IMR-90 (cell line): ENCODE results near the gene NEU1. TPM values are rescaled to one million over a fixed set of nuclear protein-coding genes. Genes with fewer than 3 reads are reported as not detected.

Experiments used
- ATAC-seq: fragments of 200-7000 bp; cut with Tn5 transposase; 2 replicates; pipeline ENCODE4 v1.9.1; 2020; ENCODE audit warnings: low read depth, mild to moderate bottlenecking, moderate library complexity
- BruUV-seq: library from RNA; stranded (reverse); fragments of 400-500 nt; replicated peaks from 2 replicates; lab custom pipeline; 2021; lab: Mats Ljungman, UMichigan
- CTCF ChIA-PET: fragments of 300-600 bp; formaldehyde crosslinking; extraction: SDS; loops from one replicate; lab custom pipeline; 2021; ENCODE audit warnings: antibody characterized with exemption; lab: Yijun Ruan, JAX
- POLR2A ChIA-PET: fragments of 300-600 bp; sonication (Branson Sonifier 250); formaldehyde crosslinking; loops from one replicate; lab custom pipeline; 2022; ENCODE audit warnings: antibody characterized with exemption; ENCODE audit not compliant: unreplicated experiment; lab: Charles Lee
- DNase-seq: peaks from one replicate; pipeline ENCODE4 v3.0.0; 2013
- H2AFZ ChIP-seq: replicated peaks from 2 replicates; pipeline ENCODE3; 2013; ENCODE audit warnings: low read length, mild to moderate bottlenecking; ENCODE audit not compliant: poor library complexity
- H2AK5ac ChIP-seq: 2 replicates; pipeline ENCODE4 v1.6.1; 2013; ENCODE audit warnings: low read depth, low read length, inconsistent platforms
- H2AK9ac ChIP-seq: replicated peaks from 2 replicates; pipeline ENCODE3; 2013; ENCODE audit warnings: mild to moderate bottlenecking, low read depth, low read length, moderate library complexity; ENCODE audit not compliant: poor library complexity
- H2BK120ac ChIP-seq: 2 replicates; pipeline ENCODE4 v1.6.1; 2013; ENCODE audit warnings: low read depth, low read length, inconsistent platforms
- H2BK15ac ChIP-seq: 3 replicates; pipeline ENCODE4 v1.6.1; 2013; ENCODE audit warnings: low read depth, low read length, inconsistent platforms
- H2BK20ac ChIP-seq: 2 replicates; pipeline ENCODE4 v1.6.1; 2013; ENCODE audit warnings: low read depth, mild to moderate bottlenecking, inconsistent platforms, low read length, moderate library complexity
- H2BK5ac ChIP-seq: 2 replicates; pipeline ENCODE4 v1.6.1; 2013; ENCODE audit warnings: mild to moderate bottlenecking, low read depth, low read length, inconsistent platforms; ENCODE audit not compliant: poor library complexity, severe bottlenecking
- H3K14ac ChIP-seq: replicated peaks from 2 replicates; pipeline ENCODE4 v1.6.1; 2013; ENCODE audit warnings: low read depth, low read length, inconsistent platforms
- H3K18ac ChIP-seq: 2 replicates; pipeline ENCODE4 v1.6.1; 2013; ENCODE audit warnings: low read depth, low read length, control low read depth
- H3K23ac ChIP-seq: 2 replicates; pipeline ENCODE4 v1.6.1; 2013; ENCODE audit warnings: low read depth, low read length, inconsistent platforms
- H3K27ac ChIP-seq: 2 replicates; pipeline ENCODE4 v1.5.1; 2013; ENCODE audit warnings: mild to moderate bottlenecking, control low read depth, low read length; ENCODE audit not compliant: insufficient read depth
- H3K27me3 ChIP-seq: 2 replicates; pipeline ENCODE4 v1.6.1; 2013; ENCODE audit warnings: low read length; ENCODE audit not compliant: control insufficient read depth, insufficient read depth
- H3K36me3 ChIP-seq: 2 replicates; pipeline ENCODE4 v1.6.1; 2013; ENCODE audit warnings: low read length, mixed read lengths; ENCODE audit not compliant: control insufficient read depth, insufficient read depth
- H3K4ac ChIP-seq: 2 replicates; pipeline ENCODE4 v1.6.1; 2013; ENCODE audit warnings: low read depth, low read length, inconsistent platforms
- H3K4me1 ChIP-seq: 2 replicates; pipeline ENCODE4 v1.6.1; 2013; ENCODE audit warnings: low read length, mixed read lengths; ENCODE audit not compliant: control insufficient read depth, insufficient read depth
- H3K4me2 ChIP-seq: 2 replicates; pipeline ENCODE4 v1.6.1; 2013; ENCODE audit warnings: low read depth, mild to moderate bottlenecking, control low read depth, low read length, moderate library complexity
- H3K4me3 ChIP-seq: 2 replicates; pipeline ENCODE4 v1.5.1; 2013; ENCODE audit warnings: low read depth, mild to moderate bottlenecking, control low read depth, low read length, moderate library complexity; ENCODE audit not compliant: insufficient read depth
- H3K56ac ChIP-seq: 2 replicates; pipeline ENCODE4 v1.6.1; 2013; ENCODE audit warnings: low read length, inconsistent platforms; ENCODE audit not compliant: insufficient read depth; ENCODE audit errors: extremely low read depth
- H3K79me1 ChIP-seq, 2 experiments: 2 replicates each; pipeline ENCODE4 v1.6.1; 2013; ENCODE audit warnings: low read length in 2 of 2, inconsistent platforms in 1 of 2, low read depth in 1 of 2
- H3K9ac ChIP-seq: 2 replicates; pipeline ENCODE4 v1.6.1; 2013; ENCODE audit warnings: low read depth, low read length, control low read depth
- H3K9me1 ChIP-seq: 2 replicates; pipeline ENCODE4 v1.6.1; 2013; ENCODE audit warnings: low read length, inconsistent platforms; ENCODE audit not compliant: insufficient read depth
- H3K9me3 ChIP-seq: 2 replicates; pipeline ENCODE4 v1.6.1; 2013; ENCODE audit warnings: low read length; ENCODE audit not compliant: control insufficient read depth, insufficient read depth
- H4K20me1 ChIP-seq: 2 replicates; pipeline ENCODE4 v1.6.1; 2013; ENCODE audit warnings: low read length, inconsistent platforms; ENCODE audit not compliant: insufficient read depth
- H4K5ac ChIP-seq: 2 replicates; pipeline ENCODE4 v1.6.1; 2013; ENCODE audit warnings: mild to moderate bottlenecking, low read depth, low read length, control low read depth
- H4K8ac ChIP-seq, 2 experiments: 2 replicates each; pipeline ENCODE4 v1.6.1; 2013; ENCODE audit warnings: low read depth in 2 of 2, low read length in 2 of 2, control low read depth in 1 of 2, inconsistent platforms in 1 of 2
- H4K91ac ChIP-seq: 2 replicates; pipeline ENCODE4 v1.6.1; 2013; ENCODE audit warnings: low read depth, low read length, inconsistent platforms; ENCODE audit not compliant: insufficient read depth
- FOS ChIP-seq: fragments of 150-350 bp; IDR thresholded peaks from 2 replicates; pipeline ENCODE4 v1.6.1; 2016; ENCODE audit warnings: low read depth, low read length
- MAZ ChIP-seq: IDR thresholded peaks from 2 replicates; pipeline ENCODE4 v1.6.1; 2012; ENCODE audit warnings: low read depth, mild to moderate bottlenecking, low read length, improper control_type of control experiment, moderate library complexity, borderline replicate concordance
- SMC3 ChIP-seq: fragments of 150-350 bp; IDR thresholded peaks from 2 replicates; pipeline ENCODE4 v1.6.1; 2016; ENCODE audit warnings: low read depth, mild to moderate bottlenecking, antibody characterized with exemption, low read length, moderate library complexity
- WGBS, 2 experiments: methylation state at CpG; one replicate each; pipeline versions ENCODE4 v1.1.5 to v1.1.7; 2013; ENCODE audit warnings: missing lambda C conversion rate in 2 of 2; ENCODE audit not compliant: insufficient read length in 1 of 2; ENCODE audit errors: extremely low coverage in 2 of 2; 5-methylcytosine and 5-hydroxymethylcytosine counted together
- dilution Hi-C: fragments of 300-500 bp; cut with HindIII; formaldehyde crosslinking; loops from one replicate; pipeline ENCODE4 v1.14.3; 2018; ENCODE audit warnings: low sequenced_read_pairs; ENCODE audit not compliant: unreplicated experiment
- in situ Hi-C: fragments of 300-500 bp; cut with MboI; formaldehyde crosslinking; loops from 3 replicates; pipeline ENCODE4 v1.14.3; 2019; ENCODE audit warnings: low sequenced_read_pairs, inconsistent platforms, mixed read lengths
- intact Hi-C: fragments of 100-400 bp; cut with micrococcal nuclease; formaldehyde crosslinking; loops from 2 replicates; pipeline ENCODE4 v1.10.0; 2022
- polyA plus RNA-seq, 3 experiments: library from polyadenylated mRNA; depleted of rRNA; stranded (reverse); fragments of >200 nt; gene quantifications; 2 replicates each; pipeline ENCODE4 v1.2.3, GENCODE V29; 2012; ENCODE audit warnings: low replicate concordance in 1 of 3
- total RNA-seq: library from RNA; depleted of rRNA; stranded (reverse); fragments of >200 nt; gene quantifications from 2 replicates; pipeline ENCODE4 v1.2.3, GENCODE V29; 2012

The NEU1 gene
- total and polyA plus RNA-seq, 2 of the 4 experiments (the other 2 are of a cell fraction) = 28.5 to 36.2 TPM

DNA sequence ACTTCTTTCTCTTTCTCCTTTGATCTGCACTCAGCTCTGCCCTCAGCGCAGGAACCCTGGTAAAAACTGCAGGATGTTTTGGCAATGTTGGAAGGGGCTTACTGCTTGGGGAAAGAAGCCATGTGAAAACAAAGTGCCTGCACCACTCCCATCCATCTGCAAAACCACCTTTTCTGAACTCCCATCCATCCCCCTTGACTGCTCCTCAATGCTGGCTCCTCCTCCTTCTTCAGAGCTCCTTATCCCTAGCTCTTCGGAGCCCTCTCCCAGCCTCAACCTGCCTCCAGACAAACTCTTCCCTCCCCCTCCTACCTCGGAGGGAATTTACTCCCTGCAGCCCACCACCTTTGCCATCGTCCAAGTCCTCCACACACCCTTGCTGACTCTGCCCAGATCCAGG is 43.5 kb upstream of the NEU1 start:
- H3K79me1 ChIP-seq = peaks cover 0 to 5% of the 10 kb centered on the region in 2 experiments; a peak in 2 of 4 replicates
- peaks cover 9% of the 10 kb centered on the region; the same call in 1 of the 2 replicates for H3K9me1 ChIP-seq
- H3K9me3 ChIP-seq = no peaks in the 10 kb centered on the region
- H3K4me2 ChIP-seq = no peak overlapping the region
- intact Hi-C loops (no loop called here), dilution Hi-C loops (no loop called here), in situ Hi-C loops (no loop called here)
- 0 out of 2 replicates have a peak overlapping the region, but pooled peaks have one; percentile 15 for H2BK20ac ChIP-seq
- POLR2A ChIA-PET = no interaction called here
- peak overlapping the region; percentile 30; the same call in 1 of the 2 replicates for H2AK5ac ChIP-seq
- no peak for ATAC-seq
- no peak for DNase-seq
- WGBS, 2 experiments = 45% methylated on average over 2 of the region's 4 CpGs; no CpG with 5 or more reads in 1 of the 2 experiments
- no peak overlapping the region for H2BK5ac ChIP-seq
- peak overlapping the region; percentile 25 for H2AFZ ChIP-seq
- H4K91ac ChIP-seq = peak overlapping the region; percentile 32
- no peak overlapping the region for H4K5ac ChIP-seq
- no peaks in the 10 kb centered on the region for H3K36me3 ChIP-seq
- H3K4me1 ChIP-seq = peaks cover 8% of the 10 kb centered on the region
- no peak overlapping the region; the same call in 1 of the 2 replicates for H3K4ac ChIP-seq
- H4K20me1 ChIP-seq = no peaks in the 10 kb centered on the region
- H3K23ac ChIP-seq = no peak overlapping the region
- H3K56ac ChIP-seq = no peak overlapping the region
- no peak overlapping the region; the same call in 1 of the 2 replicates for H3K9ac ChIP-seq
- H2BK120ac ChIP-seq = no peak overlapping the region; the same call in 1 of the 2 replicates
- CTCF ChIA-PET = interaction anchor here (2.1 kb wide), 1 partner anchor 46 kb away, joined by 10 read pairs; no protein-coding TSS in a partner anchor
- H3K27ac ChIP-seq = no peak overlapping the region
- no TSS peak for BruUV-seq
- peak overlapping the region; percentile 10; the same call in 1 of the 3 replicates for H2BK15ac ChIP-seq
- H3K27me3 ChIP-seq = no peaks in the 10 kb centered on the region
- no peak overlapping the region for H3K4me3 ChIP-seq
- no peak overlapping the region for H4K8ac ChIP-seq
- H3K14ac ChIP-seq = no peak overlapping the region
- H2AK9ac ChIP-seq = no peak overlapping the region
- no peak for TF ChIP-seq FOS
- TF ChIP-seq MAZ = no peak
- TF ChIP-seq SMC3 = no peak
- H3K18ac ChIP-seq = no peak overlapping the region
